ENCODE measurements around the gene LDLRAD4. TPM values are rescaled to one million over a fixed set of nuclear protein-coding genes. Genes with fewer than 3 reads are reported as not detected.

LDLRAD4 gene
- polyA plus RNA-seq, 1 of the 3 experiments (the other 2 are of a cell fraction), result 0.16 TPM

DNA sequence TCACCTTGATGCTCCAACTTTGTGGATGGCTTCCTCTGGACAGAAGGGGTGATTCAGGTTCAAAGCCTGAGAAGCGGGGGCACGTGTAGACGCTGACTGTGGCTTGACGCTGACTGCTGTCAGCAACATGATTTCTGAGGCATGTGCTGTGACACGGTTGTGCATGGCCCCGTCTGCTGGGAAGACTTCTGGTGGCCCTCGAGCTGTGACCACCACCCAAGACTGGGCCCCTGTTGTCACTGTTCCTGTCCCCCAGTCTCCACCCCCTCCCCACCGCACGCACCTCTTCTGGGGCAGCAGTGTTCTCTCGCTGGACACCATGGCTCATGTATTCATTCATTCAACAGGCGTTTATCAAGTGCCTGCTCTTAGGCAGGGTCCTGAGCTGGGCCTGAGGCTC, 262.8 kb downstream of the LDLRAD4 start (continued):
- no peak for TF ChIP-seq POLR2AphosphoS5 (IDR thresholded peaks at IDR 0.05; ENCODE audit: low read depth, low read length)

GRCh38 chr18:13481820-13482617, 263.5 kb downstream of the LDLRAD4 start:
- Histone ChIP-seq H3F3A (replicated peaks; ENCODE audit: insufficient read depth) (no peaks in the 10 kb centered on the region), H3K27me3 (ENCODE audit: insufficient read depth) (no peaks in the 10 kb centered on the region), H3K27ac (ENCODE audit: low read depth in 2 of 2, low read length in 1 of 2) (no peak overlapping the region), H3K9ac (no peak overlapping the region), H3K79me2 (ENCODE audit: insufficient read depth) (no peaks in the 10 kb centered on the region), H3K4me3 (ENCODE audit: low read depth in 2 of 2, low read length in 1 of 2) (no peak overlapping the region), H3K4me2 (no peak overlapping the region), H3K9me3 (no peaks in the 10 kb centered on the region), H3K9me2 (no peaks in the 10 kb centered on the region), H3K36me3 (replicated peaks in 1 of 2; ENCODE audit: control insufficient read depth in 1 of 2, insufficient read depth in 2 of 2, low read length in 1 of 2) (no peaks in the 10 kb centered on the region), H3K4me1 (ENCODE audit: control insufficient read depth in 1 of 2, insufficient read depth in 2 of 2, low read depth in 1 of 2, low read length in 1 of 2) (peaks cover 0 to 11% of the 10 kb centered on the region in 2 experiments; a peak in 1 of 4 replicates), H2AFZ (ENCODE audit: low read depth) (no peak overlapping the region), H4K20me1 (ENCODE audit: insufficient read depth) (no peaks in the 10 kb centered on the region)
- WGBS (ENCODE audit: low lambda C conversion rate), result 63% methylated on average over 11 of the region's 14 CpGs
- CTCF ChIA-PET, result interaction anchor here (1.0 to 1.5 kb wide), 2 partner anchors 18 to 266 kb away, joined by 4 to 5 read pairs; no protein-coding TSS in a partner anchor
- POLR2A ChIA-PET, result no interaction called here
- no peak for DNase-seq
- no peak for TF ChIP-seq GATA2 (CRISPR knock-in tag; IDR thresholded peaks at IDR 0.05)
- TF ChIP-seq FOSL2 (IDR thresholded peaks at IDR 0.05; ENCODE audit: borderline replicate concordance, low read depth), result no peak
- no peak for TF ChIP-seq CHD2 (IDR thresholded peaks at IDR 0.05; ENCODE audit: low read length, partially characterized antibody)
- no peak for TF ChIP-seq TEAD4 (IDR thresholded peaks at IDR 0.05; ENCODE audit: borderline replicate concordance, insufficient read depth)
- no peak for TF ChIP-seq MEF2A (IDR thresholded peaks at IDR 0.05; ENCODE audit: borderline replicate concordance, low read depth)
- TF ChIP-seq, protein P1, sequence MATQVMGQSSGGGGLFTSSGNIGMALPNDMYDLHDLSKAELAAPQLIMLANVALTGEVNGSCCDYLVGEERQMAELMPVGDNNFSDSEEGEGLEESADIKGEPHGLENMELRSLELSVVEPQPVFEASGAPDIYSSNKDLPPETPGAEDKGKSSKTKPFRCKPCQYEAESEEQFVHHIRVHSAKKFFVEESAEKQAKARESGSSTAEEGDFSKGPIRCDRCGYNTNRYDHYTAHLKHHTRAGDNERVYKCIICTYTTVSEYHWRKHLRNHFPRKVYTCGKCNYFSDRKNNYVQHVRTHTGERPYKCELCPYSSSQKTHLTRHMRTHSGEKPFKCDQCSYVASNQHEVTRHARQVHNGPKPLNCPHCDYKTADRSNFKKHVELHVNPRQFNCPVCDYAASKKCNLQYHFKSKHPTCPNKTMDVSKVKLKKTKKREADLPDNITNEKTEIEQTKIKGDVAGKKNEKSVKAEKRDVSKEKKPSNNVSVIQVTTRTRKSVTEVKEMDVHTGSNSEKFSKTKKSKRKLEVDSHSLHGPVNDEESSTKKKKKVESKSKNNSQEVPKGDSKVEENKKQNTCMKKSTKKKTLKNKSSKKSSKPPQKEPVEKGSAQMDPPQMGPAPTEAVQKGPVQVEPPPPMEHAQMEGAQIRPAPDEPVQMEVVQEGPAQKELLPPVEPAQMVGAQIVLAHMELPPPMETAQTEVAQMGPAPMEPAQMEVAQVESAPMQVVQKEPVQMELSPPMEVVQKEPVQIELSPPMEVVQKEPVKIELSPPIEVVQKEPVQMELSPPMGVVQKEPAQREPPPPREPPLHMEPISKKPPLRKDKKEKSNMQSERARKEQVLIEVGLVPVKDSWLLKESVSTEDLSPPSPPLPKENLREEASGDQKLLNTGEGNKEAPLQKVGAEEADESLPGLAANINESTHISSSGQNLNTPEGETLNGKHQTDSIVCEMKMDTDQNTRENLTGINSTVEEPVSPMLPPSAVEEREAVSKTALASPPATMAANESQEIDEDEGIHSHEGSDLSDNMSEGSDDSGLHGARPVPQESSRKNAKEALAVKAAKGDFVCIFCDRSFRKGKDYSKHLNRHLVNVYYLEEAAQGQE (IDR thresholded peaks at IDR 0.05; ENCODE audit: low read depth, low read length), result no peak
- no peak for TF ChIP-seq RXRA (IDR thresholded peaks at IDR 0.05; ENCODE audit: borderline replicate concordance, low read depth)
- no peak for TF ChIP-seq RAD21 (IDR thresholded peaks at IDR 0.05; ENCODE audit: low read length)
- TF ChIP-seq IRF3 (IDR thresholded peaks at IDR 0.05; ENCODE audit: low read depth, low read length), result no peak
- no peak for TF ChIP-seq ZBTB33 (IDR thresholded peaks at IDR 0.05; ENCODE audit: borderline replicate concordance, low read depth)
- TF ChIP-seq USF2 (IDR thresholded peaks at IDR 0.05; ENCODE audit: borderline replicate concordance, low read depth, low read length), result no peak
- TF ChIP-seq EP300 (IDR thresholded peaks at IDR 0.05; ENCODE audit: borderline replicate concordance in 1 of 2, low read depth in 1 of 2, low read length in 1 of 2), result no peak
- TF ChIP-seq POLR2AphosphoS5 (IDR thresholded peaks at IDR 0.05; ENCODE audit: low read depth, low read length), result no peak
- no peak for TF ChIP-seq NRF1 (IDR thresholded peaks at IDR 0.05; ENCODE audit: low read depth, low read length)
- TF ChIP-seq JUND (IDR thresholded peaks at IDR 0.05), result no peak
- no peak for TF ChIP-seq SMC3 (IDR thresholded peaks at IDR 0.05; ENCODE audit: low read depth, low read length)
- TF ChIP-seq FOXM1 (IDR thresholded peaks at IDR 0.05; ENCODE audit: low read depth), result no peak

All from SK-N-SH (cell line).